SK-N-MC (cell line): ENCODE data around the gene KRT3.
"Not testable (repeated sequence)": the region's sequence is repeated elsewhere in the genome, so short reads cannot be mapped to it uniquely, and the experiment has no call there.

Experiments used
- DNase-seq: peaks from one replicate; pipeline ENCODE4 v3.0.0-alpha.2; 2011; ENCODE audit warnings: low read depth, low spot score
- H3K27ac ChIP-seq: fragments of 200-600 bp; sonication (generic); 2 replicates; pipeline ENCODE4 v1.5.1; 2016; ENCODE audit warnings: mixed run types
- H3K36me3 ChIP-seq: fragments of 200-600 bp; sonication (generic); 2 replicates; pipeline ENCODE4 v1.6.1; 2017; ENCODE audit warnings: antibody characterized with exemption, low read length, mixed read lengths; ENCODE audit not compliant: insufficient read depth
- H3K4me3 ChIP-seq: fragments of 200-600 bp; sonication (generic); 2 replicates; pipeline ENCODE4 v1.5.1; 2016
- H3K9ac ChIP-seq: fragments of 200-600 bp; sonication (generic); 2 replicates; pipeline ENCODE4 v1.8.0; 2017; ENCODE audit warnings: mixed run types, mixed read lengths; ENCODE audit not compliant: insufficient read length
- H3K9me3 ChIP-seq: fragments of 200-600 bp; sonication (generic); 2 replicates; pipeline ENCODE4 v1.6.1; 2017; ENCODE audit warnings: low read depth, mild to moderate bottlenecking, antibody characterized with exemption, low read length, moderate library complexity, mixed read lengths
- EZH2 ChIP-seq: fragments of 200-600 bp; sonication (generic); IDR thresholded peaks from one replicate; pipeline ENCODE4 v1.6.1; 2017; ENCODE audit warnings: antibody characterized with exemption
- FOXP2 ChIP-seq: optimal IDR thresholded peaks from 2 replicates; pipeline ENCODE3; 2011; ENCODE audit warnings: mild to moderate bottlenecking, moderate library complexity; ENCODE audit not compliant: insufficient read depth; ENCODE audit errors: extremely low read length, control extremely low read depth
- POLR2AphosphoS5 ChIP-seq: IDR thresholded peaks from 2 replicates; pipeline ENCODE4 v1.6.1; 2012; ENCODE audit warnings: mild to moderate bottlenecking, low read depth, low read length, borderline replicate concordance

Gene KRT3

DNA sequence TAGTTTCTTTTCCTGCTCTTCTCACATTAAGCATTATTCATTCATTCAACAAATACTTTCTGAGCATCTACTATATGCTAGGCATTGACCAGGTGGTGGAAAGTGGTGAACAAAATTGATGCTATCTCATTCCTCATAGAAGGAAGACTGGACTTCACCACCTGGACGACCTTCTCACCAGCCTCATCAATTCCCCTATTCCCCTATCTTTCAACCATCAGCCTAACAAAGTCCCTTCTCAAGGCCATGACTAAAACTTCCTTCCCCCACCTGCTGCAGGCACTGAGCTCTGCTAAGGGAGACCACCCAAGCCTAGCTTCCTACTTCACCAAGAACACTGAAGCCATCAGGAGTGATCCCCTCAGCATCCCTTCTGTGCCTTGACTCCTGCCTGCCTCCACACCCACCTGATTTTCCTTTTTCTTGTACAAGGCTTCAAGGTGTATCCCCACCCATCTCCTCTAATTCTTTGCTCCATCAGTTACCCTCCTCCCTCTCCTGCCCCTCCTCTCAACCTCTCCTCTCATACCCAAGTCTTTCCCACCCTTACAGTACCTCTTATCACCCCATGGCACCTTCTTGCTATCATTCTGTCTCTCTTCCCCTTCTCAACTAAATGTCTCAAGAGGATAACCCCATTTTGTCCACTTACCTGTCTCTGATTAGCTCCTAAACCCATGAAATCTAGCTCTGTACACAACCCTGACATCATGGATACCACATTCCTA, 38.3 kb downstream of the KRT3 start:
- no peaks in the 10 kb centered on the region for H3K36me3 ChIP-seq
- no peak overlapping the region for H3K27ac ChIP-seq
- DNase-seq, result no peak
- TF ChIP-seq FOXP2, result no peak
- no peak for TF ChIP-seq EZH2
- no peak for TF ChIP-seq POLR2AphosphoS5
- no peak overlapping the region for H3K4me3 ChIP-seq
- no peaks in the 10 kb centered on the region for H3K9me3 ChIP-seq
- no peak overlapping the region for H3K9ac ChIP-seq

GRCh38 chr12:52756281-52756960, 39.5 kb downstream of the KRT3 start:
- Histone ChIP-seq H3K36me3 (no peaks in the 10 kb centered on the region), H3K9me3 (no peaks in the 10 kb centered on the region), H3K9ac (no peak overlapping the region), H3K27ac (no peak overlapping the region), H3K4me3 (no peak overlapping the region)
- no peak for TF ChIP-seq POLR2AphosphoS5
- no peak for TF ChIP-seq FOXP2
- no peak for TF ChIP-seq EZH2
- no peak for DNase-seq

GRCh38 chr12:52755533-52755932, 40.4 kb downstream of the KRT3 start:
- no peak overlapping the region for H3K9ac ChIP-seq
- TF ChIP-seq POLR2AphosphoS5, result no peak
- TF ChIP-seq FOXP2, result no peak
- no peak for TF ChIP-seq EZH2
- H3K27ac ChIP-seq, result no peak overlapping the region
- no peak overlapping the region for H3K4me3 ChIP-seq
- DNase-seq, result no peak
- H3K9me3 ChIP-seq, result no peaks in the 10 kb centered on the region
- H3K36me3 ChIP-seq, result no peaks in the 10 kb centered on the region

- DNase-seq, result no peak
- H3K4me3 ChIP-seq, result no peak overlapping the region
- TF ChIP-seq POLR2AphosphoS5, result no peak
- no peak for TF ChIP-seq EZH2
- TF ChIP-seq FOXP2, result no peak
- no peaks in the 10 kb centered on the region for H3K36me3 ChIP-seq
- H3K9me3 ChIP-seq, result no peaks in the 10 kb centered on the region
- no peak overlapping the region for H3K27ac ChIP-seq
- H3K9ac ChIP-seq, result no peak overlapping the region
Measured at GRCh38 chr12:52754135-52754534, 41.8 kb downstream of the KRT3 start.

GRCh38 chr12:52753283-52753682, 42.6 kb downstream of the KRT3 start:
- H3K9ac ChIP-seq, result no peak overlapping the region
- no peak for TF ChIP-seq FOXP2
- TF ChIP-seq EZH2, result no peak
- no peak for TF ChIP-seq POLR2AphosphoS5
- DNase-seq, result no peak
- no peaks in the 10 kb centered on the region for H3K36me3 ChIP-seq
- H3K27ac ChIP-seq, result no peak overlapping the region
- no peak overlapping the region for H3K4me3 ChIP-seq
- no peaks in the 10 kb centered on the region for H3K9me3 ChIP-seq

GRCh38 chr12:52752516-52752915, 43.4 kb downstream of the KRT3 start:
- Histone ChIP-seq H3K9me3 (no peaks in the 10 kb centered on the region), H3K36me3 (no peaks in the 10 kb centered on the region), H3K27ac (no peak overlapping the region), H3K9ac (no peak overlapping the region), H3K4me3 (no peak overlapping the region)
- TF ChIP-seq POLR2AphosphoS5, result no peak
- TF ChIP-seq FOXP2, result no peak
- no peak for TF ChIP-seq EZH2
- DNase-seq, result no peak

DNA sequence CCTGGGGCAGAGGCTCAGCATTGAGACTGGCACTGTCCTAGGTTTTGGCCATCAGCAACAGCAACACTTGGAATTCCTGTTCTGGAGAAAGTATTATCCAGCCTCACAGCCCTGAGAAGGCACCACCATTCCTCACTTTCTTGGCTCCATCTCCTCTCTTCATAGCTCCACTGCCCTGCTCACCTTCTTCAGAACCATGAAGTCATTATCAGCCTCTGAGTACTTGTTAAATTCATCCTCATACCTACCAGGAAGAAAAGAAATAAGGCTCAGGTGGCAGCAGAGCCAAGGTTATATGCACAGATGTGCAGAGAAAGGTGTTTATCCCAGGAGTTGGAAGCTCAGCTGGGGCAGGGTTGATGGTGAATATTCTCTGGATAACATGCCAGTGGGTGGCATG, 44.1 kb downstream of the KRT3 start:
- no peak overlapping the region for H3K9ac ChIP-seq
- no peak overlapping the region for H3K4me3 ChIP-seq
- no peaks in the 10 kb centered on the region for H3K9me3 ChIP-seq
- no peak for TF ChIP-seq POLR2AphosphoS5
- no peak overlapping the region for H3K27ac ChIP-seq
- H3K36me3 ChIP-seq, result no peaks in the 10 kb centered on the region
- DNase-seq, result no peak

DNA sequence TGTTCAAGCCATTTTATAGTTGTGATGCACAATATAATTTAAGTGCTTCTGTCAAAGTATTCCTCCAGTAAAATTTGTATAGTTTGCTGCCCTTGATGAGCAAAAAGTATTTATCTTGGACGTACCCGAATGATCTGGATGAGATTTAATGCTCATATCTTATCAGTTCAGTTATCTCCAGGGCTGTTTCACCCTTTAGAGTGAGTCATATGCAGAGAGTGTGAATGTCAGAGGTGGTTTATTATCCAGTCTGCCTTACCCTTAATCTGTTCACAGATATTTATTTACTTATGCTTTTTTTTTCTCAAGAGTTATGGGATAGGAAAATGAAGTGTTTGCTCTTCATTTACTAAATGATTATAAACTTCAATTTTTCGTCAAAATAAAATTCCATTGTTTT, 45.4 kb downstream of the KRT3 start:
- not testable (repeated sequence) for DNase-seq, H3K36me3 ChIP-seq, H3K9me3 ChIP-seq, H3K4me3 ChIP-seq, H3K9ac ChIP-seq, H3K27ac ChIP-seq

DNA sequence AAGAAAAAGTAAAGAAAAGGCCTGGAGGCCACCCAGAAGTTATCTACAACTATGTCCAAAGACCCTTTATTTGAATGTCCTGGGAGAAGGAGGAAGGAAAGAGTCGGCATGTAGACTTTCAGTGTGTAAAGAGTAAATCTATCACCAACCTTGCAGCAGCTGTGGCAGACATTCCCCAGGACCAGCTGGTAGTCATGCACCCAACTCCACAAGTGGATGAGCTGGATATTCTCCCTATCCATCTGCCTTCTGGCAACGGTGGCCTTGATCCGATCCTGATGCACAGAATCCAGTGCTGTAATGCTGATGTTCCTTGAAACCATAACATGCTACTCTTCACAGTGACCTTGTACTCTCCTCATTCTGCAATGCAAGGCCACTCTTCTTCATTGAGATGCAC, 46.1 kb downstream of the KRT3 start:
- H3K9ac ChIP-seq, result no peak overlapping the region
- no peak overlapping the region for H3K27ac ChIP-seq
- TF ChIP-seq POLR2AphosphoS5 (no peak), EZH2 (no peak), FOXP2 (no peak)
- no peak overlapping the region for H3K4me3 ChIP-seq
- no peak for DNase-seq
- H3K36me3 ChIP-seq, result no peaks in the 10 kb centered on the region
- no peaks in the 10 kb centered on the region for H3K9me3 ChIP-seq

DNA sequence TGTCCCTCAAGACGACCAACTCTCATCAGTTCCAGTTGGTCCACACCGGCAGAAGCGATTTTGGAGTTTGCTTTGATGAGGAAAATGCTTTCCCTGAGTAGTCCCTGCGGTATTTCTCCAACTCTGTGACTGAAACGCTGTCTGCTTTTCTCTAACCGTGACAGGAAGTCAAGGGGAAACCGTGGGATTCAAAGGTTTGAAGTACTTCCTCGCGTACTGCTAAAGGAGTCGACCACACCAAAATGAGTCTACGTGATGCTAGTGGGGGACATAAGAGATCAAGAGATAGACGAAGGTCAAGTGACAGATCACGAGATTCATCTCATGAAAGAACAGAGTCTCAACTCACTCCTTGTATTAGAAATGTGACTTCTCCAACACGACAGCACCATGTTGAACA, 47.3 kb downstream of the KRT3 start:
- no peak overlapping the region for H3K4me3 ChIP-seq
- no peak overlapping the region for H3K9ac ChIP-seq
- no peaks in the 10 kb centered on the region for H3K9me3 ChIP-seq
- H3K27ac ChIP-seq, result no peak overlapping the region
- H3K36me3 ChIP-seq, result no peaks in the 10 kb centered on the region
- no peak for DNase-seq
- no peak for TF ChIP-seq EZH2
- no peak for TF ChIP-seq FOXP2
- TF ChIP-seq POLR2AphosphoS5, result no peak
